Measurements from ENCODE around the gene GPR152. TPM values are rescaled to one million over a fixed set of nuclear protein-coding genes. Genes with fewer than 3 reads are reported as not detected.

GPR152 gene
- total and polyA plus RNA-seq, 2 donors (not counting 3 experiments of a cell fraction or from before 2014, with no cell fraction given) = not detected

DNA sequence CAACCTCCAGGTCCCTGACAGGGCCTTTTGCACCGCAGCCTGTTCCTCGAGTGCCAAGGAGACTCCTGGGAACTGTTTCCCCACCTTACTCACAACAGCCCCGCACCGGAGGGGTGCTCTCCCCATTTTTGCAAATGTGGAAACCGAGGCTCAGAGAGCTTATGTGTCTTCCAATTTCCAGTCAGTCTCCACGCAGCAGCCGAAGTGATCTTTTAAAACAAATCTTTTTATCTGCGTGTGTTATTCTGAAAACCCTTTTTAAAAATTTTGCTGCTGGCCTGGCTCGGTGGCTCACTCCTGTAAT lies 16.9 kb upstream of the GPR152 start:
- H3K9ac ChIP-seq (replicated peaks; ENCODE audit: extremely low read depth, insufficient read depth, low read length) = peak overlapping the region; percentile 33
- H3K9me1 ChIP-seq (replicated peaks; ENCODE audit: control insufficient read depth, extremely low read depth, insufficient read depth, low read length) = no peaks in the 10 kb centered on the region
- H3K27ac ChIP-seq (ENCODE audit: insufficient read depth, low read depth, low read length) = peak overlapping the region; percentile 37
- no peaks in the 10 kb centered on the region for H3K79me2 ChIP-seq (ENCODE audit: control insufficient read depth, insufficient read depth, low read length)
- TF ChIP-seq CTCF (IDR thresholded peaks at IDR 0.05; ENCODE audit: extremely low read depth in 1 of 2, insufficient read depth in 1 of 2, low read depth in 1 of 2, low read length in 2 of 2) (no peak), GATA2 (IDR thresholded peaks at IDR 0.05; ENCODE audit: insufficient read depth, insufficient read length, low read depth, low read length) (no peak), POLR2A (IDR thresholded peaks at IDR 0.05; ENCODE audit: low read depth, low read length) (no peak), FOS (IDR thresholded peaks at IDR 0.05; ENCODE audit: borderline replicate concordance, insufficient read depth, low read length) (no peak), POLR2AphosphoS5 (IDR thresholded peaks at IDR 0.05; ENCODE audit: insufficient read depth, low read depth, low read length) (no peak), EZH2 (IDR thresholded peaks at IDR 0.05; ENCODE audit: borderline replicate concordance, low read depth, low read length, severe bottlenecking) (no peak)
- TF ChIP-seq, protein P1, sequence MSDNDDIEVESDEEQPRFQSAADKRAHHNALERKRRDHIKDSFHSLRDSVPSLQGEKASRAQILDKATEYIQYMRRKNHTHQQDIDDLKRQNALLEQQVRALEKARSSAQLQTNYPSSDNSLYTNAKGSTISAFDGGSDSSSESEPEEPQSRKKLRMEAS (IDR thresholded peaks at IDR 0.05; ENCODE audit: insufficient read depth, insufficient read length) = no peak
- TSS peak; percentile 24 for BruUV-seq (replicated peaks)
- no peaks in the 10 kb centered on the region for H3K36me3 ChIP-seq (ENCODE audit: control insufficient read depth in 2 of 2, extremely low read depth in 1 of 2, insufficient read depth in 2 of 2, low read length in 2 of 2)
- intact Hi-C loops (cut with micrococcal nuclease) = loop anchor here (1.0 to 5.0 kb wide), 6 partner anchors 14 to 117 kb away; partner anchors contain the start of genes AIP, CDK2AP2, POLD4 and RPS6KB2
- peaks cover 11% of the 10 kb centered on the region for H3K4me1 ChIP-seq (ENCODE audit: control insufficient read depth, extremely low read depth, insufficient read depth, low read length)
- peak overlapping the region; percentile 60 for H3K4me2 ChIP-seq (ENCODE audit: insufficient read depth, low read length)
- no peak for DNase-seq (ENCODE audit: low read depth, low spot score)
- no peaks in the 10 kb centered on the region for H3K9me3 ChIP-seq (replicated peaks; ENCODE audit: control insufficient read depth, insufficient read depth, low read length)
- H2AFZ ChIP-seq (ENCODE audit: low read depth, low read length) = peak overlapping the region; percentile 72
- ChIA-PET POLR2A (no interaction called here), CTCF (interaction anchor here (1.0 to 2.6 kb wide), 4 partner anchors 18 to 124 kb away, joined by 3 to 26 read pairs (median 6); partner anchors contain the start of gene PPP1CA)
- H3K27me3 ChIP-seq (ENCODE audit: control insufficient read depth in 2 of 2, insufficient read depth in 2 of 2, low read length in 2 of 2) = peaks cover 0 to 3% of the 10 kb centered on the region in 2 experiments
- H4K20me1 ChIP-seq (replicated peaks; ENCODE audit: control insufficient read depth, extremely low read depth, insufficient read depth, low read length) = no peaks in the 10 kb centered on the region
- H3K4me3 ChIP-seq (replicated peaks in 1 of 3; ENCODE audit: insufficient read depth in 1 of 3, low read depth in 1 of 3, low read length in 3 of 3) = peak overlapping the region in 2 of 3 experiments; percentile 34 to 58
- no peak for FAIRE-seq
- dilution Hi-C loops (cut with MboI; ENCODE audit: extremely low pct_ligation_motif_present, low sequenced_read_pairs) = no loop called here

Data from endothelial cell of umbilical vein (primary cell).